DMS153 treated with DMSO at 0.1 percent for 48 hours (cell line): ENCODE measurements around the gene FKBP1A.

Experiments used
- DNase-seq: peaks from one replicate; lab custom pipeline; 2025; ENCODE audit not compliant: unreplicated experiment; lab: John Stamatoyannopoulos, UW

The FKBP1A gene

DNA sequence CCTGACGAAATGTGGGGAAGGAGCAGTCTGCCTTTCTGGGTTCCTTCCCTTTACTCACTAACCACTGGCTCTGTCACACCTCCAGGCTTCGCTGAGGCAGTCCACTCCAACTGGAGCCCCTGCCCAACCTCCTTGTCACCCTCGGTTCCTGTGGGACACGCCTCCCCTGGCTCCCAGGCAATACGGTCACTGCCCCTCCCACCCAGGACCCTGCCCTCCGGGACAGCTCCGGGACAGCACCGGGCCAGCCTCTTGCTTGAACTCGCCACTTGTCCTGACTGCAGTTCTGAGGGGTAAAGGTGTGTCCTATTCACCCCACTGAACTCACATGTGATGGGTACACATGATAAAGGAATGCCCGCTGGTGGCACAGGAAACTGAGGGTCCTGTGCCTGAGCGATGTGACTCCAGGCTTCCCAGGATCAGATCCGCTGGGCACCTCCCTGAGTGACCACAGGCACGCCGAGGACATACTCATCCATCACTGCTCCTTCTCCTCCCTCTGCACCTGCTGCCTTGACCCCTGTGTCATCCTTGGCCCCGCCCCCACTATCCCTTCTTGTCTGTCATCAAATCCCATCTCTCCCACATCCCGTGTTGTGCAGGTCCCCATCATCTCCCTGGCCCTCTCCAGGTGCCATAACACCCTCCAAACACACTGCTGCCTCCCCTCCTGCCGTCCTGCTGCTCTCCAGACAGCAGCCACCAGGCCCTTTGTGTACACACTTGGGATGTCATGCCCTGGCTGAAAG is 71.8 kb downstream of the FKBP1A start:
- DNase-seq: no peak

DNA sequence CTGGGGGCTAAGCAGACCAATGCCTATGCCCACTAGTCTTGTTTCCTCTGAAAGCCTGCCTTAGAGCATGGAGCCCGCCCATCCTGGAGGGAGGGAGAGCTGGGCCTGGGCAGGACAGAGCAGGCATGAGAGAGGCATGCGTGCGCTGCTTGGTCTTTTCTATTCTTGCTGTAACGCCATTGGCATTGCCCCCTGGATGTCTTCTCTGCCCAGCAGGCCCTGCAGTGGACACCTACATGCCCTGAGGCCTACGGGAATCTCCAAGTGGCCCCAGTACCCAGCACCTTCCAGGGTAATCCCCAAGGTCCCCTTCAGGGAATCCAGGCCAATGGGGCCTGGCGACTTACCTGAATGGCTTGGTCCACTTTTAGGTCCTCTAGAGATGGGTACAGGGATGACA is 72.8 kb downstream of the FKBP1A start:
- no peak for DNase-seq

GRCh38 chr20:1319462-1319861 is 73.4 kb downstream of the FKBP1A start:
- DNase-seq: no peak

DNA sequence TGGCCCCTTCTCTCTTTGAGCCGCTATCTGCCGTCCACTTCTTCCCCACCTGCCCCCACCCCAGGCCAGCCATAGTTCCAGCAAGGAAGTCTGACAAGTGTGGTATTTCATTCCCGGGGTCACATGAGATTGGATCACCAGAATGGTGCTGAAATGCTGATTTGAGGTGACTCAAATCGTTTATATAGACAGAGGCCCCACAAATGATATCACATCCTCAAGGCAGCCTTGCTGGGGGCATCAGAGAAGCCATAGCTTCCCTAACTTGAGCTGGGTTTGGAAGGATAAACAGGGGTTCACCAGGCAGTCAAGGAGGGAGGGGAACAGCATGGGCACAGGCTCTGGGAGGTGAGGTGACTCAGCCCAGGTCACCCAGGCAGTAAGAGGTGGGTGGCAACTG is 73.8 kb downstream of the FKBP1A start:
- no peak for DNase-seq
